Loucy (cell line): Measurements from ENCODE around the gene CCDC61.

Experiments used
- EZH2phosphoT487 ChIP-seq: fragments of 200-600 bp; IDR thresholded peaks from 2 replicates; pipeline ENCODE4 v1.6.1; 2018; ENCODE audit warnings: antibody characterized with exemption, mild to moderate bottlenecking, moderate library complexity, borderline replicate concordance
- TF ChIP-seq, protein P1 (sequence below): fragments of 200-600 bp; sonication (generic); conservative IDR thresholded peaks from 2 replicates; pipeline ENCODE4 v1.5.1; 2014; ENCODE audit warnings: mild to moderate bottlenecking, antibody characterized with exemption, low read length

DNA sequence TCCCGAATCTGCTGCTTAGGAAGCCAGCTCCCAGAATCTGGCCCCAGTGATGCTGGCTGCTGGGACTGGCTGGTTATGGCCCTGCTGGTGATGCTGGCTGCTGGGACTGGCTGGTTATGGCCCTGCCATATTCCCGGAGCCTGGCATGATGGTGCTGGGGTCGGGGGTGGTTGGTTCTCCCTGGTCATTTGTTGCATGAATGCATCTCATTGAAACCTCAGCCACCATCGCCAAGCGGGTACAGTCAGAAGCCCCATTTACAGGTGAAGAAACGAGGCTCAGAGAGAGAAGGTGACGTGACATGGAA lies 25.5 kb downstream of the CCDC61 start:
- TF ChIP-seq, protein P1, sequence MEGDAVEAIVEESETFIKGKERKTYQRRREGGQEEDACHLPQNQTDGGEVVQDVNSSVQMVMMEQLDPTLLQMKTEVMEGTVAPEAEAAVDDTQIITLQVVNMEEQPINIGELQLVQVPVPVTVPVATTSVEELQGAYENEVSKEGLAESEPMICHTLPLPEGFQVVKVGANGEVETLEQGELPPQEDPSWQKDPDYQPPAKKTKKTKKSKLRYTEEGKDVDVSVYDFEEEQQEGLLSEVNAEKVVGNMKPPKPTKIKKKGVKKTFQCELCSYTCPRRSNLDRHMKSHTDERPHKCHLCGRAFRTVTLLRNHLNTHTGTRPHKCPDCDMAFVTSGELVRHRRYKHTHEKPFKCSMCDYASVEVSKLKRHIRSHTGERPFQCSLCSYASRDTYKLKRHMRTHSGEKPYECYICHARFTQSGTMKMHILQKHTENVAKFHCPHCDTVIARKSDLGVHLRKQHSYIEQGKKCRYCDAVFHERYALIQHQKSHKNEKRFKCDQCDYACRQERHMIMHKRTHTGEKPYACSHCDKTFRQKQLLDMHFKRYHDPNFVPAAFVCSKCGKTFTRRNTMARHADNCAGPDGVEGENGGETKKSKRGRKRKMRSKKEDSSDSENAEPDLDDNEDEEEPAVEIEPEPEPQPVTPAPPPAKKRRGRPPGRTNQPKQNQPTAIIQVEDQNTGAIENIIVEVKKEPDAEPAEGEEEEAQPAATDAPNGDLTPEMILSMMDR: no peak
- TF ChIP-seq EZH2phosphoT487: no peak
